HCT116 (cell line): Measurements from ENCODE around the gene MTHFSD.

Source experiments
- POLR2A ChIP-seq: IDR thresholded peaks from 2 replicates; pipeline ENCODE4 v1.7.0; 2011; ENCODE audit warnings: borderline replicate concordance; ENCODE audit not compliant: insufficient read depth, insufficient read length; ENCODE audit errors: extremely low read depth
- YY1 ChIP-seq: IDR thresholded peaks from 2 replicates; pipeline ENCODE4 v1.6.1; 2011; ENCODE audit warnings: low read length, low read depth, moderate library complexity, mild to moderate bottlenecking; ENCODE audit not compliant: insufficient replicate concordance; ENCODE audit errors: extremely low read depth
- ZBTB33 ChIP-seq: IDR thresholded peaks from 2 replicates; pipeline ENCODE4 v1.6.1; 2011; ENCODE audit warnings: mild to moderate bottlenecking, low read length, moderate library complexity; ENCODE audit not compliant: insufficient replicate concordance; ENCODE audit errors: extremely low read depth
- TF ChIP-seq, protein P1 (sequence below), 3 experiments: fragments of 200-600 bp in 1 of 3; sonication (generic) in 1 of 3; IDR thresholded peaks in 2 of 3; conservative IDR thresholded peaks in 1 of 3; 2 replicates each; pipeline ENCODE4 v1.5.1; 2012 to 2017; ENCODE audit warnings: low read depth in 2 of 3, low read length in 2 of 3, antibody characterized with exemption in 1 of 3, borderline replicate concordance in 1 of 3, control low read depth in 1 of 3, mild to moderate bottlenecking in 1 of 3, mixed read lengths in 1 of 3, mixed run types in 1 of 3, moderate library complexity in 1 of 3; ENCODE audit not compliant: insufficient read depth in 1 of 3

- TF ChIP-seq POLR2A (no peak), ZBTB33 (no peak), YY1 (no peak)
- TF ChIP-seq, protein P1, sequence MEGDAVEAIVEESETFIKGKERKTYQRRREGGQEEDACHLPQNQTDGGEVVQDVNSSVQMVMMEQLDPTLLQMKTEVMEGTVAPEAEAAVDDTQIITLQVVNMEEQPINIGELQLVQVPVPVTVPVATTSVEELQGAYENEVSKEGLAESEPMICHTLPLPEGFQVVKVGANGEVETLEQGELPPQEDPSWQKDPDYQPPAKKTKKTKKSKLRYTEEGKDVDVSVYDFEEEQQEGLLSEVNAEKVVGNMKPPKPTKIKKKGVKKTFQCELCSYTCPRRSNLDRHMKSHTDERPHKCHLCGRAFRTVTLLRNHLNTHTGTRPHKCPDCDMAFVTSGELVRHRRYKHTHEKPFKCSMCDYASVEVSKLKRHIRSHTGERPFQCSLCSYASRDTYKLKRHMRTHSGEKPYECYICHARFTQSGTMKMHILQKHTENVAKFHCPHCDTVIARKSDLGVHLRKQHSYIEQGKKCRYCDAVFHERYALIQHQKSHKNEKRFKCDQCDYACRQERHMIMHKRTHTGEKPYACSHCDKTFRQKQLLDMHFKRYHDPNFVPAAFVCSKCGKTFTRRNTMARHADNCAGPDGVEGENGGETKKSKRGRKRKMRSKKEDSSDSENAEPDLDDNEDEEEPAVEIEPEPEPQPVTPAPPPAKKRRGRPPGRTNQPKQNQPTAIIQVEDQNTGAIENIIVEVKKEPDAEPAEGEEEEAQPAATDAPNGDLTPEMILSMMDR (IDR thresholded peaks at IDR 0.05 in 2 of 3, conservative IDR thresholded peaks at IDR 0.05 in 1 of 3; ENCODE audit: borderline replicate concordance in 1 of 3, insufficient read depth in 1 of 3, low read depth in 2 of 3, low read length in 2 of 3), result no peak
Measured at GRCh38 chr16:86496262-86496928, 58.6 kb downstream of the MTHFSD start.
